Fibroblast of skin of back (primary cell): Measurements from ENCODE around the gene TLCD3A. TPM values are rescaled to one million over a fixed set of nuclear protein-coding genes. Genes with fewer than 3 reads are reported as not detected.
"Not testable (repeated sequence)": the region's sequence is repeated elsewhere in the genome, so short reads cannot be mapped to it uniquely, and the experiment has no call there.

Experiments used
- DNase-seq: peaks from one replicate; pipeline ENCODE4 v3.0.0-alpha.2; 2013
- polyA plus RNA-seq, 2 experiments: library from polyadenylated mRNA; unstranded; fragments of 120-200 nt; gene quantifications; one replicate each; pipeline ENCODE4 v1.2.1, GENCODE V29; 2013; ENCODE audit not compliant: insufficient read length in 2 of 2

The TLCD3A gene
- polyA plus RNA-seq (2013, experiment 1 of 2; ENCODE audit: insufficient read length): 23.0 TPM
- 22.6 TPM for polyA plus RNA-seq (2013, experiment 2 of 2; ENCODE audit: insufficient read length)

DNA sequence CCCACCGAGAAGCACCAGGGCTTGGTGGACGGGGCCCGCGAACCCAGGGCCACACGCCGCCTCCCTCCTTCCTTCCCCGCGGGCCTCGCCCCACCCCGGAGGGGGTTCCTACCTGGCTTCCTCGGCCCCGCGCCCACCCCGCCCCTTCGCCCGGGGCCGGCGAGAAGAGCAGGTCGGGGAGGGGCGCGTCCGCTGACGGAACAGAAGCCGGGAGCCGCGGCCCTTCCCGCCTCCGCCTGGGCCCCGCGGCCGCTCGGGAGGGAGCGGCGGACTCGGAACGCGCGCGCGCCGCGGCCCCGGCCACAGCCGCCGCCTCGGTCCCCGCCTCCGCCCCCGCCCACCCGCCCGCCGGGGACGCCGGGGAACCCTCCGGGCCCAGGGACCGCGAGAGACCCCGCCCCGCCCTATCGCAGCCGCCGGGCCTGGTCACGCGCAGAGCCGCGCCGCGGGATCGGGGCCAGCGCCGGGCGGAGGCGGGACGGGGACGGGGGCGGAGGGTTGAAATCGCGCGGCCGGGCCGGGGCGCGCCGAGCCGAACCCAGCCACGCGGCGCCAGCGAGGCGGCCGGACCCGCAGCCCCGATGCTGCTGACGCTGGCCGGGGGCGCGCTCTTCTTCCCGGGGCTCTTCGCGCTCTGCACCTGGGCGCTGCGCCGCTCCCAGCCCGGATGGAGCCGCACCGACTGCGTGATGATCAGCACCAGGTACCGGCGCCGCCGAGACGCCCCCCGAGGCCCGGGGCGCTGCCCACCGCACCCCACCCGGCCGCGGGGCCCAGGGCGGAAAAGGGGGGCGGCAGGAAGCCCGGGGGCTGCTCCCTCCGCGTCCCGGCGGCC is at the start of gene TLCD3A:
TLCD3A (plus strand) TSS at position 530 of the 835 bp plus-strand sequence; CDS start at position 582, 52 bp downstream.
- DNase-seq: peak; percentile 74

DNA sequence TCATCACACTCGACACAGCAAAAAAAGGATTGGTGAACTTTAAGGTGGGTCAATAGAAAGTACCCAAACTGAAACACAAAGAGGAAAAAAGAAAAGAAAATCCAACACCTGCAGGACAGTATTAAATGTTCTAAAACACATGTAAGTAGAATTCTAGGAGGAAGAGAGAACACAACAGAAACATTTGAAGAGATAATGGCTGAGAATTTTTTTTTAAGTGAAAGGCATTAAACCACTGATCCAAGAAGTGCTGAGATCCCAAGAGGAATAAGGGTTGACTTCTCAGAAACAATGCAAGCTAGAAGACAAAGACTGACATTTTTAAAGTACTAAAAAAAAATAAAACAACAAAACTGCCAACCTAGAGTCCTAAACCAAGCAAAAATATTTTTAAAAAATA is 49.4 kb upstream of the TLCD3A start:
- no peak for DNase-seq

DNA sequence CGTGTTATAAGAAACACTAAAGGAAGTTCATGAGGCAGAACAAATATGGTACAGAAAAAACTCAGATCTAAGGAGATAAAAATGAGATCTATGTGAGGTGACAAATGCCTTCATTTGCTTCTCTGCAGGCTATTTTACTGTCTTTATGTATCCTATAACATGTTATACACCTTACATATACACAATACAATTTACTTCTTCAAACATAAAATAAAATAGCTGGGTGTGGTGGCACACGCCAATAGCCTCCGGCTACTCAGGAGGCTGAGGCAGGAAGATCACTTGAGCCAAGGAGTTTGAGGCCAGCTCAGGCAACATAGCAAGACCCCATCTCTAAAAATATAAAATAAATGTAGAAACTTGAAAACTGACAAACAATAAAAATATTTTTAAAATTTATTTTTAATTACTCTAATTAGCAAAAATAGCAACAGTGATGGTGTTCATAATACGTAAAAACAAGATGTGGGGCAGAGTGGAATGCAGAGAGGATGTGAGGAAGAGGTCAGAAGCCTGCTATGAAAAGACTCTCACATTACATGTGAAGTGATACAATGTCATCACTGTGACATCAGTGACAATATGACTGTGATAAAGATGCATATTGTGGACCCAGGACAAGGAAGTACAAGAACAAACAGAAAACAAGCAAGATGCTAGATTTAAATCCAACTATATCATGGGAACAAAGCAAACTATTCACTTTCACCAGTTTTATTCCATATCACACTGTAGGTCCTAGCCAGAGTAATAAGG is 48.7 kb upstream of the TLCD3A start:
- DNase-seq: peak; percentile 29

DNA sequence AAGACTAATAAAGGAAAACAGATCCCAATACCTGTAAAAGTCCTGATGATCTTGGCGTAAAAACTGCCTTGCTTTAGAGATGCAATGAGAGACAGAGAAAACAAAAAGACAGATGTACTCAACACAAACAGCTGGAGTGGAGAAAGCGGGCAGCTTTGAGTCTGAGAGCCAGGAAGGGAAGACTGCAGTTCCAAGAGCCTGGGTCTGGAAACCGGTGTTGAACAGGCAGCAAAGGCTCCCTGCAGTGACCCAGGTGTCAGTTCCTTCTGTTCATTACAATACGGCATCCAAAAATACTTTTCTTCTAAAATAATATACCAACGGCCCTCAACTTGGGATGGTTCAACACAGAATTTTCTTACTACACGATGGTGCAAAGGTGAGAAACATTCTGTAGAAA is 47.4 kb upstream of the TLCD3A start:
- DNase-seq: no peak

GRCh38 chr17:688100-688989 is 44.1 kb upstream of the TLCD3A start:
- DNase-seq: peak; percentile 45

DNA sequence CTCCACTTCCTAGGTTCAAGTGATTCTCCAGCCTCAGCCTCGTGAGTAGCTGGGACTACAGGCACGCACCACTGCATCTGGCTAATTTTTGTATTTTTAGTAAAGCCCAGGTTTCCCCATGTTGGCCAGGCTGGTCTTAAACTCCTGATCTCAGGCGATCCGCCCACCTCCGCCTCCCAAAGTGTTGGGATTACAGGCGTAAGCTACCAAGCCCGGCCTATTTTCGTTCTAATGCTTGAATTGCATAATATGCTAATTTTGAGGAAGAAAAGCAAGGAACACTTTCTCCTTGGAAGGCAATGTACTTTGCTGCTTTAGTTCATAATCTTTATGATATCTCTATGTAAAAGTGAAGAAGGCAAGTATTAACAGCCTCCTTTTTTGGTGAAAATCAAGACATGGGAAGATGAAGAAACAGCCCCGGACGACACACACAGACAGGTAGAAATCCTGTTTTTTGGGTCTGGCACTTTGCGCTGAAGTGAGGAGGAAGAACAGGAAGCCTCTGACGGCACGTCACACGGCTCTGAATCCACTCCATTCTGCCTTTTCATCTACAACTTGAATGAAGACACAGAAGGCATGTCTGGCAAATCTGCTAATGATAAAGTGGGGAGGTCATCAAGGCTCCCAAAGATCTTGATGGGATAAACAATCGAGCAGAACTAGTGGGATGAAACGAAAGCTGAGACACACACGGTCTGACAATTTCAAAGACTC is 42.7 kb upstream of the TLCD3A start:
- DNase-seq: no peak

DNA sequence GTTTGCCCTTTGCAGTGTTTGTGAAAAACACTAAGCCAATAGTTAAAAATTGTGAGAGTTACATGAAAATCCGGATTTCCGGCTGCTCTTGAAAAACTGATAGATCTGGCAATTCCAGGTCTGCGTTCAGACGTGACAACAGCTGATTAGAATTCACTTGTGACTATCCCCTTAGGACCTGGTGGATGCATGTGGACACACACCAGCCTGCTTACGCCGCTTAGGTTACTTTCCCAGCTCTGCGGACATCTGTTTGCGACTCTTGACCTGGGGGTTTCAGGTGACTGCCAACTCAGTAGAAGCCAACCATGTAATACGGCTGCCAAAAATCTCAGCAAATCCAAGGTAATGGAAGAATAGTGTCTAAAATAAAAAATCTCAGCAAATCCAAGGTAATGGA is 42.0 kb upstream of the TLCD3A start:
- DNase-seq: no peak

- peak; percentile 85 for DNase-seq
Observed at GRCh38 chr17:691423-691822, 41.0 kb upstream of the TLCD3A start.

GRCh38 chr17:692116-692515 is 40.3 kb upstream of the TLCD3A start:
- peak; percentile 87 for DNase-seq

- peak; percentile 98 for DNase-seq
Observed at GRCh38 chr17:693791-694638, 38.4 kb upstream of the TLCD3A start.

DNA sequence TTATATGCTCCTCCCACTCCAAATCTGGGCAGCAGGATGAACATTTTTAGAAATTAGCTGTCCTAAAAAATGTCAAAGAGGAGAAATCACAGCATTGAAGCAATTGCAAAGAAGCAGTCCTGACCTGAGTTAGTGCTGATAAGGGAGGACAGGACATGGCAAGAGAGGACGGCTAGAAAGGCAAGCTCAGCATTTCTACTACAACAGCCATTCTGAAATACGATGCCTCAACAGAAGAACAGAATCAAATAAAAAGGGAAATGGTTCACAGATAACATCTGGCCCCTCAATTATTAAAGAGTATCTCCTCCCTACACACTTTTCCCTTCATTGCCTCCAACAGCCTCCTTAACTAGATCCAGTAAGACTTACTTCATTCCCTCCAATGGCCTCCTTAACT is 36.0 kb upstream of the TLCD3A start:
- DNase-seq: no peak

DNA sequence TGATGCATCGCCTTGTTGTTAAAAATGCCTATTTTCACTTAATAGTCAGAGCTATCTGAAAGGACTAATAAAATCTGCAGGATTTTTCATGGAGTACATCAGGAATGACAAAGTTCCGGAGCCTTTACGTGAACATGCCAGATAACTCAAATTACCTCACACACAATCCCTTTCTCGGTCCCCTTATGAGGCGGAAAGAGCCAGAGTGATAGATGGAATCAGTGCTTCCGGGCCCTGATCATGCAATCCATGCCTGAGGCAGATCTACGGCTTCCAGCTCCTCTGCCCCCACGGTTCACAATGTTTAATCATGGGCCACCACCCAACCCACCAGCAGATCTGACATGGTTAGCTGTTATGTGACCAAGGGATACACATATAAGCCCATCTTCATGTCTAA is 34.7 kb upstream of the TLCD3A start:
- DNase-seq: no peak

DNA sequence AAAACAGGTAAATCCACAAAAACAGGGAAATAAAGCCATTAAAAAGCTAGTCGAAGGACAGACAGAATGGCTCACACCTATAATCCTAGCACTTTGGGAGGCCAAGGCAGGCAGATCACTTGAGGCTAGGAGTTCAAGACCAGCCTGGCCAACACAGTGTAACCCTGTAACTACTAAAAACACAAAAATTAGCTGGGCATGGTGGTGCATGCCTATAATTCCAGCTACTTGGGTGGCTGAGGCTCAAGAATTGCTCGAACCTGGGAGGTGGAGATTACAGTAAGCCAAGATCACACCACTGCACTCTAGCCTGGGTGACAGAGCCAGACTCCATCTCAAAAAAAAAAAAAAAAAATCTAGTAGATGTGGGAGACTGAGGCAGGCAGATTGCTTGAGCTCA is 34.3 kb upstream of the TLCD3A start:
- DNase-seq: not testable (repeated sequence)

DNA sequence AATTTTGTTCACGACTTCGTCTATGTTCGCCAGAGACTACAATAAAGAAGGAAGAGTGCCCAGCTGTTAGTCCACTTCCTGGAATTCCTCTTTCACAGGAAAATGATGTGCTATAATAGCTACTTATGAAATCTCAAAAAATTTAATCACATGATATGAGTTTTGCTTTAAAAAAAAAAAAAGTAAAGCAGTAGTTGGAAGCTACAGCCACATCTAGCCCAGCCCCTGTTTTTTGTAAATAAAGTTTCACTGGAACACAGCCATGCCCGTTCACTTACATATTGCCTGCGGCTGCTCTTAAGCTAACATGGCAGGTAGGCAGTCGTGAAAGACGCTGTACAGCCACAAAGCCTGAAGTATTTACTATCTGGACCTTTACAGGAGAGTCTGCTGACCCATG is 33.1 kb upstream of the TLCD3A start:
- DNase-seq: no peak

GRCh38 chr17:700504-701094 is 31.8 kb upstream of the TLCD3A start:
- DNase-seq: peak; percentile 42

DNA sequence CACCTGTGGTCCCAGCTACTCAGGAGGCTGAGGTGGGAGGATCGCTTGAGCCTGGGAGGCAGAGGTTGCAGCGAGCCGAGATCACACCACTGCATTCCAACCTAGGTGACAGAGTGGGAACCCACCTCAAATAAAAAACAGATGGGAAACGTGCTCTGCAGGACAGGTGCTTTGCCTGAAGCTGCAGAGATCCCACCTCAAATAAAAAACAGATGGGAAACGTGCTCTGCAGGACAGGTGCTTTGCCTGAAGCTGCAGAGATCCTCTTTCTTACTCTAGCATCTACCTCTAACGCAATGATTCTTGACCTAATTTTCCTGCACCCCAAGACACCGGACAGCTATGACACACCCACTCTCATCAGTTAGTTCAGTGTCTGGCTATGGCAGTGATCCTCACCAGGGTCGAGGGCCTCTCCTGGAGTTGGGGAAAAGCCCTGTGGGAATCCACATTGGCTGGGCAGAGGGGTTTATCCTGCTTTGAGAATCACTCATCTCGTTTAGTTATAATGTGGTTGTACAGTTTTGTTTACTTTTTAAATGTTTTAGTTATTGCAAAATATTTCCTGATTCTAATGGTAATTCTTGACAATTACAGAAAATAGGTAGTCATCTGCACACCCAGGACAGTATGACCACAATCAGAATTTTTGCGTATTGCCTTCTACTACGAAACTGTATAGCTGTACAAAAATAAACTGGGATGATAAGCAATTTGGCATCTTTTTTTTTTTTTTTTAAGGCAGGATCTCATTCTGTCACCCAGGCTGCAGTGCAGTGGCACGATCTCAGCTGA is 29.1 kb upstream of the TLCD3A start:
- no peak for DNase-seq

DNA sequence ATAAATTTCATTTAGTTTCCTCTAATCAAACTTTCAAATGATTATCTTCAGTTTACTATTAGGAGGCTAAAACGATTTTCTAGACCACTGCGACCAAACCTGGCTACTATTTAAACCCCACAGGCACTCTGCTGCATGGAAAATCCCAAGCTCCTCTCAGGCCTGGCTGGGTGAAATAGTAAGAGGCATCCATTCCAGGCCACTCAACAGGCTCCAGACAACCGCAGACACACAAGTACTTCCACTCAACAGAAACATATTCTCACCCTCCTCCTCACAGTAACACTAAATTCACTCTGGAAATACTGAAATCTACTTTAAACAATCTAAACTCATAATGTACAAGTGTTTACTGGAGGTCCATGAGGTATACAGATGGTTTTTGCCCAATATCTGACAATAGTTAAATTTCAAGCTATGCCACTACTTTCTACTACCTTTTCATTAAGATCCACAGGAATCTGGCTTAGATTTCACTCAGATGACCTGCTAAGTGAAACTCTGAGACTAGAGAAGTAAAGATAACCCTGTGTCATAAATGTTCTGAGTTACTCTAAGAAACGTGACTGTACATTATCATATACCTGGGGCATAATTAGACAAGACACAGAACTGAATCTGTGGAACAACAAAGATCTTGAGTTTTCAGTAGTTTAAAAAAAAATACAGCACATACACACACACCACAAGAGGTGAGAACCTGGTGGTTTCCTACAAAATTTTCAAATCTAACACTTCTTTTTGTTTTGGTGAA is 28.1 kb upstream of the TLCD3A start:
- no peak for DNase-seq

- DNase-seq: no peak
Observed at GRCh38 chr17:705011-705410, 27.4 kb upstream of the TLCD3A start.

DNA sequence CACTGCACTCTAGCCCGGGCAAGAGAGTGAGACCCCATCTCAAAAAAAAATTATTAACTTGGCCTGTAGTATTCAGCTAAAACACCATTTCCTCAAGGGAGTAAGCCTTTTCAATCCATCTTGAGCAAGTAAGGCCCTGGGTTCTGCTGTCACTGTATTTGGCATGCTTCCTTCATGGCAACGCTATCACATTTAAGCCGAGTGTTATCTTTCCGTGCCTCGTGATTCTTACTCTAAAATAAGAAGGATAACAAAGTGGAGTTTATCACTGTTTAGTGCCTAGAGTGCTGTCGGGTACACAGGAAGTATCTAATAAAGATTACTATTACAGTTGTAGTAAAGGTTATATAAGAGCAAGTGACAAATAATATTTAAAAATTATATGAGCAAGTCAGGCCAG is 26.5 kb upstream of the TLCD3A start:
- DNase-seq: no peak
